ENCODE results near the gene OSBPL10. TPM values are rescaled to one million over a fixed set of nuclear protein-coding genes. Genes with fewer than 3 reads are reported as not detected.

The OSBPL10 gene
- total RNA-seq, 1 experiment from 2014 or later: 2.3 TPM

GRCh38 chr3:31676556-31676955, 304.5 kb downstream of the OSBPL10 start:
- no peak for TF ChIP-seq EZH2 (IDR thresholded peaks at IDR 0.05; ENCODE audit: borderline replicate concordance, low read depth, low read length, poor library complexity, severe bottlenecking)
- TF ChIP-seq CTCF (conservative IDR thresholded peaks at IDR 0.05; ENCODE audit: low read depth, low read length): no peak
- H3K27ac ChIP-seq (ENCODE audit: low read depth, low read length, poor library complexity, severe bottlenecking): no peak overlapping the region
- ChIA-PET POLR2A (ENCODE audit: low non-redundant PET) (no interaction called here), CTCF (no interaction called here)
- intact Hi-C loops (cut with micrococcal nuclease; ENCODE audit: unreplicated experiment): no loop called here
- H3K4me1 ChIP-seq (ENCODE audit: insufficient read depth, low read length, poor library complexity, severe bottlenecking): peaks cover 9% of the 10 kb centered on the region
- BruUV-seq (replicated peaks): no TSS peak
- no peak overlapping the region for H3K4me3 ChIP-seq (ENCODE audit: low read depth, low read length, poor library complexity, severe bottlenecking)
- no peaks in the 10 kb centered on the region for H3K27me3 ChIP-seq (replicated peaks; ENCODE audit: insufficient read depth, low read depth, low read length, poor library complexity)
- H3K36me3 ChIP-seq (ENCODE audit: insufficient read depth, low read length, poor library complexity, severe bottlenecking): no peaks in the 10 kb centered on the region
- DNase-seq (ENCODE audit: low spot score): no peak
- H3K9me3 ChIP-seq (ENCODE audit: low read depth, low read length, poor library complexity, severe bottlenecking): no peaks in the 10 kb centered on the region

GRCh38 chr3:31673950-31674349, 307.1 kb downstream of the OSBPL10 start:
- TF ChIP-seq EZH2 (IDR thresholded peaks at IDR 0.05; ENCODE audit: borderline replicate concordance, low read depth, low read length, poor library complexity, severe bottlenecking) (no peak), CTCF (conservative IDR thresholded peaks at IDR 0.05; ENCODE audit: low read depth, low read length) (no peak)
- ChIA-PET CTCF (no interaction called here), POLR2A (ENCODE audit: low non-redundant PET) (no interaction called here)
- H3K36me3 ChIP-seq (ENCODE audit: insufficient read depth, low read length, poor library complexity, severe bottlenecking): no peaks in the 10 kb centered on the region
- H3K4me3 ChIP-seq (ENCODE audit: low read depth, low read length, poor library complexity, severe bottlenecking): no peak overlapping the region
- no TSS peak for BruUV-seq (replicated peaks)
- H3K27ac ChIP-seq (ENCODE audit: low read depth, low read length, poor library complexity, severe bottlenecking): no peak overlapping the region
- no peaks in the 10 kb centered on the region for H3K9me3 ChIP-seq (ENCODE audit: low read depth, low read length, poor library complexity, severe bottlenecking)
- intact Hi-C loops (cut with micrococcal nuclease; ENCODE audit: unreplicated experiment): no loop called here
- no peaks in the 10 kb centered on the region for H3K27me3 ChIP-seq (replicated peaks; ENCODE audit: insufficient read depth, low read depth, low read length, poor library complexity)
- no peak for DNase-seq (ENCODE audit: low spot score)
- peaks cover 9% of the 10 kb centered on the region for H3K4me1 ChIP-seq (ENCODE audit: insufficient read depth, low read length, poor library complexity, severe bottlenecking)

- Histone ChIP-seq H3K9me3 (ENCODE audit: low read depth, low read length, poor library complexity, severe bottlenecking) (no peaks in the 10 kb centered on the region), H3K4me3 (ENCODE audit: low read depth, low read length, poor library complexity, severe bottlenecking) (no peak overlapping the region), H3K4me1 (ENCODE audit: insufficient read depth, low read length, poor library complexity, severe bottlenecking) (peaks cover 9% of the 10 kb centered on the region), H3K27ac (ENCODE audit: low read depth, low read length, poor library complexity, severe bottlenecking) (no peak overlapping the region), H3K27me3 (replicated peaks; ENCODE audit: insufficient read depth, low read depth, low read length, poor library complexity) (no peaks in the 10 kb centered on the region), H3K36me3 (ENCODE audit: insufficient read depth, low read length, poor library complexity, severe bottlenecking) (no peaks in the 10 kb centered on the region)
- peak; percentile 48 for DNase-seq (ENCODE audit: low spot score)
- TF ChIP-seq CTCF (conservative IDR thresholded peaks at IDR 0.05; ENCODE audit: low read depth, low read length): no peak
- no peak for TF ChIP-seq EZH2 (IDR thresholded peaks at IDR 0.05; ENCODE audit: borderline replicate concordance, low read depth, low read length, poor library complexity, severe bottlenecking)
- intact Hi-C loops (cut with micrococcal nuclease; ENCODE audit: unreplicated experiment): no loop called here
- ChIA-PET POLR2A (ENCODE audit: low non-redundant PET) (no interaction called here), CTCF (no interaction called here)
- no TSS peak for BruUV-seq (replicated peaks)
Observed at GRCh38 chr3:31671976-31672375, 309.1 kb downstream of the OSBPL10 start.
